NCI-H526 treated with DMSO at 0.1 percent for 48 hours (cell line): ENCODE data around the gene TSPEAR.
A peak's percentile ranks its signal among the peaks of the same experiment; 100 is the strongest.

Experiments used
- DNase-seq: peaks from one replicate; lab custom pipeline; 2025; lab: John Stamatoyannopoulos, UW

TSPEAR gene

DNA sequence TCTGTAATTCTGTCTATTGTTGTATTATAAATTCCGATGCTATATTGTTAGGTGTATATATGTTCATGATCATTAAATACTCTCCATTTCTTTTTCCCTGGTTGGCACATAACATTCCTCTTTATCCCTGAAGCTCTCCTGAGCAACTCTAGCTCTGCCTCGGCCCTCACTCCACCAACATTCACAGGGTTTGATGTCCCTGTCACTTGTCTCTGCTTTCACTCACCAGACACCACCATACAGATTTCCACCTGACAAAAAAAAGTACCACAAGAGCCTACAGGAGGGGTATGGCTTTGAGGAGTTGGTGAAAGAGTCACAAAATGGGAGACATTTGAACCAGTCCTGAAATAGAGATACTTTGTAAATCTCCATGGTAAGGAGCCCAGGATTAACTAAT lies 8.8 kb upstream of the TSPEAR start:
- DNase-seq = no peak

- no peak for DNase-seq
Observed at GRCh38 chr21:44718571-44718970, 7.2 kb upstream of the TSPEAR start.

- DNase-seq = no peak
Observed at GRCh38 chr21:44718093-44718492, 6.7 kb upstream of the TSPEAR start.

DNA sequence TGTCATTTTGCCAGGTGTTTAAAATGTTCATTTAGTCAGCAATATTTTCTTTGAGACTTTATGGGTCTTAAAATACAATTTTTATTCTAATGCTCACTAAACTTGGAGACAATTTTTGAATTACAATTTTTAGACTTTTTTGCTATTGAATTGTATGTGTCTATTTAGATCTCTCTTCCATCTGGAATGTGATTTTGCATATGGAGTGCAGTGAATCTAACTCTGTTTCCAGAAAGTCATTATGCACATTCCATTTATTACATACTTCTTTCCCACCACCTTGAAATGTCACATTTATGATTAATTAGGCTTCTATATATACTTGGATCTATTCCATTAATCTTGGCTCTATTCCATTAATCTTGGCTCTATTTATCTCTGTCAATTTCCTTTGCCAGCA lies 5.6 kb upstream of the TSPEAR start:
- no peak for DNase-seq

GRCh38 chr21:44714905-44715304 lies 3.5 kb upstream of the TSPEAR start:
- DNase-seq = no peak

- no peak for DNase-seq
Observed at GRCh38 chr21:44713846-44714245, 2.5 kb upstream of the TSPEAR start.

- no peak for DNase-seq
Observed at GRCh38 chr21:44713130-44713529, 1.8 kb upstream of the TSPEAR start.

DNA sequence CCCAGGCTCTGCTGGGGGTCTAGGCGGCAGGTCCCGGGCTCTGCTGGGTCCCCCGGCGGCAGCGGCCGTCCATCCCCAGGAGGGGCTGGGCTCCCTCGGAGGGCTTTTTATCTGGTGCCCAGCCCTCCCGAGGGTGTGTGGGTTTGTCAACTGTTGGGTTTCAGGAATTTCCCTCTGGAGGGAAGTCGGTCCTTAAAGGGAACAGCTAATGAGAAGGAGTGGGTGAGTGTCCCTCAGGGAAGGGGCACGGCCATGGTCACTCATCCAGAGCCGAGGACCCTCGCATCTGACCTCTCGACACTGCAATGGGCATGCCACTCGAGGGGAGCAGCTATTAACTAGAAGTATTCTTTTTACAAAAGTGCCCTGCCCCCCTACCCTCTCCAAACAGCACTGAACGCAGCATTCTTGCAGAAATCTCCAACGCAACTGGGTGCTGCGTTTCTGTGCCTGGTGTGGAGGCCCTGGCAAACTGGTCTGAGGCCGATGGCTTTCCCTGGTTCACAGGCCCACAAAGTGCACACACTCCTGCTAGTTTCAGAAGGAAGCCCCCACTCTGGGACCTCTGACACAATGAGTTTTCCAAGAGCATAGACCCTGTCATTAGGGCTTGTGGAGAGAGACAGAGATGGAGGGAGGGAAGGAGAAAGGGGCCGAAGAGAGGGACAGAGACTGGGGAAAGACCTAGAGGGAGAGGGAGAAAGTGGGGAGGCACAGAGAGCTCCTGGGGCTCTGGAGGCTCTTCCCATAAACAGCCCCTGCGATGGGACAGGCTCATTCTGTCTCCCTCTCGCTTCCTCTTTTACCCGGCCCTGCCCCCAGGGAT lies 1.0 kb upstream of the TSPEAR start:
- no peak for DNase-seq

DNA sequence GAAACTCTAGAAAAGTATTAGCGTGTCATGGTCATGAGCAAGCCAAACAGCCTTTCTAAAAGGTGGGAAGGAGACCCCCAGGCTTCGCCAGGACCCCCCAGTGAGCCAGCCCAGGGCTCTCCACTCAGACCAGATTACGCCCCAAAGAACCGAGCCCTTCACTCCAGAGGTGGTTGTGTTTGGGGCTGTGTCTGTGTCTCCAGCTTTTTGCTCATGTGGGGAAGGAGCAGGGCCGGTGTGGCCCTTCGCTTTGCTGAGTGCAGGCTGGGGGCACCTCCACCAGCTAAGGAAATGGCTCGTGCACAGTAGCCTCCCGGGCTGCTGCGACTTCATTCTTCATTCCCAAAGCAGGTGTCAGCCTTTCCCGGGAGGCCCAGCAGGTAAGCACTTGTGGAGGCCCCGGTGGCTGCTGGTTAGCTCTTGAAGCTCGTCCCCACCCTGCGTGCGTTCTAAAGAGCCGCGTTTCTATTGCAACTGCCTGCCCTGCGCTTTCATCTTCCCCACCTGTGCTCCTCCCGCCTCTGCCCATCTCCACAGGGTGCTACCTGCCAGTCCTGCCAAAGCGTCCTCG lies 531 bp downstream of the TSPEAR start:
- peak; percentile 46 for DNase-seq

- no peak for DNase-seq
Observed at GRCh38 chr21:44710294-44710665, 1.1 kb downstream of the TSPEAR start.

DNA sequence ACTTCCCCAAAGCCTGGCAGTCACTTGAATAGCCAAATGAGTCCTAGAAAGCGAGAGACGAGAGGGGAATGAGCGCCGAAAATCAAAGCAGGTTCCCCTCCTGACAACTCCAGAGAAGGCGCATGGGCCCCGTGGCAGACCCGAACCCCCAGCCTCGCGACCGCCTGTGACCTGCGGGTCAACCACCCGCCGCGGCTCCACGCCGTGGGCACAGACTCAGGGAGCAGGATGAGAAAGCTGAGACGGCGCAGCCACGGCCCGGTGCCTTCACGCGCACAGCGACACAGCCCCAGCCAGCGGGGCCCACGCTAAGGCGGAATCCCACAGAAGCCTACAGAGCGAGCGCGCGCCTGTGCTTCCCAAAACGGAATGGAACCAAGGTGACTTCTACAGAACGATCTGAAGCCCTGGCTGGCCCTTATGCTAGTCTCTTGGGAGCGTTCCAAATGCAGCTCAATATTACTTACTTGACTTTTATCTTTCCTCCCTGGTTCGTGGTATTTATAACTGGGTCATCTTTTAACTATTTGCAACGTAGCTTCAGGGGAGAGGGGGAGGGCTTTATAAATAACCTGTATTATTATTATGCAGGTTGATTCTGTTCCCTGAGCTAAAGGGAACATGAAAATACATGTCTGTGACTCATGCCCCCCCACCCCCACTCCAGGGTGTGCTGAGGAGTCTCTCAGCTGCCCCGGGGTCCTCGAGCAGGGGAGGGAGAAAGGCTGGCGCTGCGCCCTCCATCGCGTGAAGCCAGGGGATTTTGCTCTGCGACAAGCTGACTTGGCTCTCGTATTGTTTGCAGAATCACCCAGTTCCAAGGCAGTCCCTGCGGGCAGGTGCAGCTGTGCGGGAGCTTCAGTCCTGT lies 1.7 kb downstream of the TSPEAR start:
- DNase-seq = no peak

GRCh38 chr21:44708866-44709425 lies 2.4 kb downstream of the TSPEAR start:
- no peak for DNase-seq

- no peak for DNase-seq
Observed at GRCh38 chr21:44708213-44708865, 3.0 kb downstream of the TSPEAR start.

GRCh38 chr21:44706706-44707581 lies 4.4 kb downstream of the TSPEAR start:
- DNase-seq = no peak

DNA sequence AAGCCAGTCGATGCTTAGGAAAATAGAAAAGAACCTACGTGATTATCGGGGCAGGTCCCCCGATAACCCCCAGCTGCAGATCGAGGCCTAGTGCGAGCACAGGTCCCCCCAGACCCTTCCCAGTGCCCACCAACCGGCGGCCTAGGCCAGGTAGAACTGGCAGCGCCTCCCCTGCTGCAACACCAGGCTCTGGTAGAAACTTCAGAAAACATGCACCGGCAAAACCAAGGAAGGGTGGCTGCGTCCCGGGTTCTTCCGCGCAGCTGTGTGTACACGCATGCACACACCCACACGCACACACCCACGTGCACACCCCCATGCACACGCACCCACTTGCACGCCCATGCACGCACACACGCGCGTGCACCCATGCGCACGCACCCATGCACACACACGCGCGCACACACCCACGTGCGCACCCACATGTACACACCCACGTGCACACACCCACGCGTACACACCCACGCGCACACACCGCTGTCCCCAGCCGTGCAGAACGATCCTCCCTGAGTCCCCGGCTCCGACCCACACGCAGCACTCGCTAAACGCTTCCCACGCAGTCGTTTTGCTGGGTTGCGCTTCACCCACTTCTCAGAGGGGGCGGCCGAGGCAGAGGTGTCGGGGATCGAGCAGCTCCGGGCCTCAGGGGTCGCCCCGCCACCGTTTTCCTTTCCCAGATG lies 5.2 kb downstream of the TSPEAR start:
- DNase-seq = no peak

- DNase-seq = no peak
Observed at GRCh38 chr21:44704636-44705001, 6.8 kb downstream of the TSPEAR start.

DNA sequence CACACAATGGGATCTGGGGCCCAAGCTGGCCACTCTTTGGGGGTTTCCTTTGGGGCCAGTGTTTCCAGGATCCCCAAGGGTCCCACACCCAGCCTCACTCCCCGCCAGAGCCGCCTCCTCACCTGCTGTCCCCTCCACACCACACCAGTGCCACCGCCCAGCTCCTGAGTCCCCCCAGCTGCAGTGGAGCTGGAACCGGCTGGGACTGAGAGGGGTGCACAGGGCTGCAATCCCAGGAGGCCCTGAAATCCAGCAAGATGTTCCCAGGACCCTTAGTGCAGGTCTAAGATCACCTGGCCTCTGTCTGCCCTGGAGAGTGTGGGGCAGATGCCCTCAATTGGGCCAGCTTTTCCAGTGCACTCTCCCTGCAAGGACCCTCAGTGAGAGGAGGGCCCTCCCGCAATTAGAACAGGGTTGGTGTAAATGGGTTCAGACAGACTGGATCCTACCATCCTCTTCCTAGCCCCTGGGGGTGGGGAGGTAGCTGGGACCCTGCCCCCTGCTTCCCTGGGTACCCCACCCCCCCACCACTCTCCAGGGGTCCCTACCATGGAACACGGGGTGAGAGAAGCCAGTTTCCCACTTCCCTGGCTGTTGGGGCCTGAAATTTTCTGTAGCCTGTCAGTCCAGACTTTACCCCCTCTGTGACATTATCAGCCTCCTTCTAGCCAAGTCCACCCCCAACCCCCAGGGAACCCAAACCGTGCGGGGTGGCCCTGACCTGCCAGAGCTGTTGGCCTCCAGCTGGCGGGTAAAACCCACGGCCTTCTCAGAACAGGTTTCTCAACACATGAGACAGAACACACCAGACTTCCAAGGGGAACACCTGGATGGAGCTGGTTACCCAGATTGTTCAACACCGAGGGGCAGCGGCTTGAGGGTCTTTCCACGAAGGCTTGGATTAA lies 7.4 kb downstream of the TSPEAR start:
- no peak for DNase-seq

DNA sequence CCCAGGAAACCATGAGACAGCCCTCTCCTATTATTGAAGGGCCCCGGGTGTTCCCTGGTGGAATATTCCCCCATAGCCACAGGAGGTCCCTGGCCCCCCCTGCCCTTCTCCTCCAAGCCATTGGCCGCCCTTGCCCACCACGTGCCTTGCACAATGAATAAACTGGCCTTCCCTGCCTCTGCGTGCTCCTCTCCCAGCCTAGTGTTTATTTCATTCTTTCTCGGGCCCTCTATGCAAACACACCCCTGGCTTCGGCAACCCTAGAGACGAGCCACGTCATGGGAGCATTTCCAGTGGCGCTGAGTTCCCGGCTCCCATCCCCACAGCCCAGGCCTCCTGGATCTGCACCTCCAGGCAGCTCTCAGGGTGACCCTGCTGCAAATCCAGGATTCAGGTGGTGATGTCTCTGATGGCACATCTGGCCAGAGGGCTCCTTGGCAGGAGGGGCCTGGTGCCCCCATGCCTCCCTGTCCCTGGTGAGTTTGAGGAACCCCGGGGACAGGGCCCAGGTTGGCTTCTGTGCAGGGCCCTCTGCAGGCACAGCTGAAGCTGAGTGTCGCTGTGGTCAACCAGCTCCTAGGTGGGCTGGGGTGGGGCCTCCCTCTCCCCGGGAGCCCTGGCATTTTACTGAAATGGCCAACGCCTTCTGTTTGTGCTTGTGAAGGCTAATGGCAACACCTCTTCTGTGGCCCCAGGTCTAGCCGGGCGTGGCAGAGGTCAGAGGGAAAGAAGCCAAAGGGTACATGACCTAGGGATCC lies 8.2 kb downstream of the TSPEAR start:
- no peak for DNase-seq
